GM21717 (cell line): ENCODE results near the gene CDKN1B.

Experiments used
- ATAC-seq: cut with Tn5 transposase; IDR thresholded peaks from one replicate; pipeline ENCODE4 v1.9.1; 2021; ENCODE audit warnings: mild to moderate bottlenecking, moderate library complexity; ENCODE audit not compliant: unreplicated experiment

The CDKN1B gene

GRCh38 chr12:12700254-12700653 is 16.9 kb upstream of the CDKN1B start:
- ATAC-seq = no peak

- no peak for ATAC-seq
These were observed 15.7 kb upstream of the CDKN1B start for GRCh38 chr12:12701457-12701856.

- ATAC-seq = peak; percentile 54
These were observed 12.5 kb upstream of the CDKN1B start for GRCh38 chr12:12704593-12705230.

GRCh38 chr12:12705838-12706520 is 11.2 kb upstream of the CDKN1B start:
- ATAC-seq = no peak

- ATAC-seq = no peak
These were observed 3.3 kb upstream of the CDKN1B start for GRCh38 chr12:12713932-12714275.

GRCh38 chr12:12714276-12715021 is 2.7 kb upstream of the CDKN1B start:
- no peak for ATAC-seq

- no peak for ATAC-seq
These were observed 2.1 kb upstream of the CDKN1B start for GRCh38 chr12:12715128-12715458.

GRCh38 chr12:12715459-12716150 is 1.6 kb upstream of the CDKN1B start:
- ATAC-seq = peak; percentile 30

GRCh38 chr12:12716151-12716792 is 896 bp upstream of the CDKN1B start:
- ATAC-seq = no peak

- ATAC-seq = peak; percentile 7
These were observed 615 bp downstream of the CDKN1B start for GRCh38 chr12:12717586-12718380.

- no peak for ATAC-seq
These were observed 1.2 kb downstream of the CDKN1B start for GRCh38 chr12:12718381-12718759.

- ATAC-seq = no peak
These were observed 1.7 kb downstream of the CDKN1B start for GRCh38 chr12:12718853-12719252.

- no peak for ATAC-seq
These were observed 2.3 kb downstream of the CDKN1B start for GRCh38 chr12:12719496-12719895.

GRCh38 chr12:12720052-12720451 is 2.9 kb downstream of the CDKN1B start:
- no peak for ATAC-seq

- no peak for ATAC-seq
These were observed 3.5 kb downstream of the CDKN1B start for GRCh38 chr12:12720672-12721161.

GRCh38 chr12:12721176-12721751 is 4.1 kb downstream of the CDKN1B start:
- no peak for ATAC-seq

GRCh38 chr12:12721814-12722434 is 4.8 kb downstream of the CDKN1B start:
- no peak for ATAC-seq

- ATAC-seq = no peak
These were observed 5.4 kb downstream of the CDKN1B start for GRCh38 chr12:12722435-12723148.
